Common myeloid progenitor, CD34-positive (primary cell): ENCODE measurements around the gene SMCO1.
A peak's percentile ranks its signal among the peaks of the same experiment; 100 is the strongest.
"Not testable (repeated sequence)": the region's sequence is repeated elsewhere in the genome, so short reads cannot be mapped to it uniquely, and the experiment has no call there.

Experiments
- CTCF ChIA-PET: fragments of 350-600 bp; sonication (Branson Sonifier 250); formaldehyde crosslinking; loops from one replicate; lab custom pipeline; 2021; ENCODE audit warnings: antibody characterized with exemption; lab: Charles Lee
- POLR2A ChIA-PET: fragments of 350-600 bp; sonication (Branson Sonifier 250); formaldehyde crosslinking; loops from one replicate; lab custom pipeline; 2021; ENCODE audit warnings: antibody characterized with exemption; lab: Charles Lee
- DNase-seq, 3 donors: peaks; one replicate each; pipeline versions ENCODE4 v3.0.0 to v3.0.0-alpha.2; 2013
- H3K27ac ChIP-seq, 2 experiments: 1 replicate in 1 of 2; 2 replicates in 1 of 2; pipeline ENCODE4 v1.7.0; 2013; ENCODE audit warnings: inconsistent platforms in 2 of 2, low read length in 2 of 2, mild to moderate bottlenecking in 2 of 2, low read depth in 1 of 2, moderate library complexity in 1 of 2; ENCODE audit not compliant: severe bottlenecking in 2 of 2, insufficient read depth in 1 of 2, poor library complexity in 1 of 2
- H3K27me3 ChIP-seq, 5 experiments: replicated peaks in 2 of 5; 1 replicate in 3 of 5; 2 replicates in 2 of 5; pipeline versions ENCODE4 v1.6.1 to v1.7.0; 2013; ENCODE audit warnings: low read length in 4 of 5, mild to moderate bottlenecking in 2 of 5, moderate library complexity in 2 of 5, inconsistent platforms in 1 of 5; ENCODE audit not compliant: insufficient read depth in 5 of 5, control insufficient read depth in 4 of 5
- H3K36me3 ChIP-seq, 4 experiments: 1 replicate in 2 of 4; 2 replicates in 2 of 4; pipeline versions ENCODE4 v1.6.1 to v1.7.0; 2013; ENCODE audit warnings: low read length in 3 of 4, control low read depth in 1 of 4, mild to moderate bottlenecking in 1 of 4; ENCODE audit not compliant: control insufficient read depth in 4 of 4, insufficient read depth in 4 of 4
- H3K4me1 ChIP-seq, 4 experiments: 1 replicate in 3 of 4; 2 replicates in 1 of 4; pipeline versions ENCODE4 v1.6.1 to v1.7.1; 2013; ENCODE audit warnings: low read length in 3 of 4, mild to moderate bottlenecking in 3 of 4, control low read depth in 1 of 4, inconsistent platforms in 1 of 4, moderate library complexity in 1 of 4; ENCODE audit not compliant: control insufficient read depth in 4 of 4, insufficient read depth in 4 of 4; ENCODE audit errors: control extremely low read depth in 1 of 4
- H3K4me3 ChIP-seq, 7 experiments: 1 replicate in 4 of 7; 2 replicates in 3 of 7; pipeline versions ENCODE4 v1.5.1 to v1.7.0; 2013; ENCODE audit warnings: mild to moderate bottlenecking in 7 of 7, low read length in 6 of 7, moderate library complexity in 6 of 7, inconsistent platforms in 2 of 7, low read depth in 2 of 7, control low read depth in 1 of 7; ENCODE audit not compliant: insufficient read depth in 4 of 7, control insufficient read depth in 1 of 7; ENCODE audit errors: extremely low read depth in 1 of 7
- H3K9me3 ChIP-seq, 5 experiments: 1 replicate in 4 of 5; 2 replicates in 1 of 5; pipeline versions ENCODE4 v1.6.1 to v1.7.1; 2013; ENCODE audit warnings: low read length in 4 of 5, mild to moderate bottlenecking in 2 of 5, inconsistent platforms in 1 of 5, low read depth in 1 of 5, moderate library complexity in 1 of 5; ENCODE audit not compliant: control insufficient read depth in 4 of 5, insufficient read depth in 2 of 5; ENCODE audit errors: control extremely low read depth in 1 of 5
- WGBS: methylation state at CpG from one replicate; pipeline ENCODE4 v1.1.5; 2013; ENCODE audit not compliant: insufficient coverage; 5-methylcytosine and 5-hydroxymethylcytosine counted together

SMCO1 gene

DNA sequence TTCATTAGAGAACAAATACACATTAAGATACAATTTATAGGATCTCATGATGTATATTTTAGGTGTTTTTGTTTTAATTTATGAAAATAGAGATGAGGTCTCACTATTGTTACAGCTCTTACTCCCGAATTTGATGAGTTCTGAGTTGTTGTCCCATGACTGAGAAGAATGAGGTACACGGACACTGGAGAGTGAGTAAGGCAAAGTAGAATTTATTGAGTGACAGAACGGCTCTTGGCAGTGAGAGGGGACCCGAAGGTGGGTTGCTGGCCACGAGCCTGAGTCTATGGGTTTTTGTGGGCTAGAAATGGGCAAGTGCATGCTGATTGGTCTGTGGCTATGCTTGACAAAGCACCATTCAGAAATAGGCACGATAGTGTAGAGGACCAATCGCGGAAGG is 8.5 kb downstream of the SMCO1 start:
- peak in 1 of 3 donors; percentile 26 for DNase-seq
- Histone ChIP-seq H3K27me3 (no peaks in the 10 kb centered on the region), H3K4me3 (no peak overlapping the region), H3K36me3 (no peaks in the 10 kb centered on the region), H3K9me3 (peaks cover 0 to 13% (median 8%) of the 10 kb centered on the region in 5 experiments), H3K27ac (no peak overlapping the region), H3K4me1 (peaks cover 0 to 8% (median 4%) of the 10 kb centered on the region in 4 experiments)
- ChIA-PET POLR2A (no interaction called here), CTCF (interaction anchor here (0.7 to 1.5 kb wide), 2 partner anchors 16 to 20 kb away, joined by 3 to 4 read pairs; no protein-coding TSS in a partner anchor)
- 92% methylated on average over 5 of the region's 8 CpGs for WGBS

DNA sequence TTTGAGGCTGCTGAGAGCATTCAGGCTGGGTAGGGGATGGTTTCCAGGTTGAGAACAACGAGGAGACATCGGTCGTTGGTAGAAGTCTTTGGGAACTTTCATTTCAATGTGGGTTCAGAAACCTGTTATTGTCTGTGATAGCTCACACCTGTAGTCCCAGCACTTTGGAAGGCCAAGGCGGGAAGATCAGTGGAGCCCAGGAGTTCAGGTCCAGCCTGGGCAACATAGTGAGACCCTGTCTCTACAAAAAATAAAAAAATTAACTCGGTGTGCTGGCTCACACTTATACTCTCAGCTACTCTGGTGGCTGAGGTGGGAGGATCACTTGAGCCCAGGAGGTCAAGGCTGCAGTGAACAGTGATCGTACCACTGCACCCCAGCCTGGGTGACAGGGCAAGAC is 10.6 kb downstream of the SMCO1 start:
- Histone ChIP-seq H3K4me3 (peak overlapping the region in 2 of 7 experiments; percentile 97 to 100), H3K27me3 (no peaks in the 10 kb centered on the region), H3K4me1 (peaks cover 4 to 27% (median 18%) of the 10 kb centered on the region in 4 experiments), H3K9me3 (peaks cover 0 to 13% (median 8%) of the 10 kb centered on the region in 5 experiments), H3K36me3 (peaks cover 0 to 7% (median 3%) of the 10 kb centered on the region in 4 experiments), H3K27ac (peak overlapping the region in 1 of 2 experiments; percentile 93)
- no peak for DNase-seq
- ChIA-PET CTCF (interaction anchor here (0.6 to 1.4 kb wide), 4 partner anchors 13 to 649 kb away, joined by 3 to 6 read pairs (median 4); no protein-coding TSS in a partner anchor), POLR2A (interaction anchor here (0.6 kb wide), 1 partner anchor 431 kb away, joined by 3 read pairs; no protein-coding TSS in a partner anchor)
- whole genome bisulfite sequencing = 98% methylated on average over 4 of the region's 6 CpGs

DNA sequence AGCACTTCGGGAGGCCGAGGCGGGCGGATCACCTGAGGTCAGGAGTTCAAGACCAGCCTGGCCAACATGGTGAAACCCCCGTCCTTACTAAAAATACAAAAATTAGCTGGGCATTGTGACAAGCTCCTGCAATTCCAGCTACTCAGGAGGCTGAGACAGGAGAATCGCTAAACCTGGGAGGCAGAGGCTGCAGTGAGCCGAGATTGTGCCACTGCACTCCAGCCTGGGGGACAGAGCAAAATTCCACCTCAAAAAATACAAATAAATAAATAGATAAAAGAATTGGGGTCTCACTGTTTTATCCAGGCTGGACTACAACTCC is 11.1 kb downstream of the SMCO1 start:
- not testable (repeated sequence) for DNase-seq
- POLR2A ChIA-PET = interaction anchor here (0.7 kb wide), 1 partner anchor 8 kb away, joined by 4 read pairs; no protein-coding TSS in a partner anchor

DNA sequence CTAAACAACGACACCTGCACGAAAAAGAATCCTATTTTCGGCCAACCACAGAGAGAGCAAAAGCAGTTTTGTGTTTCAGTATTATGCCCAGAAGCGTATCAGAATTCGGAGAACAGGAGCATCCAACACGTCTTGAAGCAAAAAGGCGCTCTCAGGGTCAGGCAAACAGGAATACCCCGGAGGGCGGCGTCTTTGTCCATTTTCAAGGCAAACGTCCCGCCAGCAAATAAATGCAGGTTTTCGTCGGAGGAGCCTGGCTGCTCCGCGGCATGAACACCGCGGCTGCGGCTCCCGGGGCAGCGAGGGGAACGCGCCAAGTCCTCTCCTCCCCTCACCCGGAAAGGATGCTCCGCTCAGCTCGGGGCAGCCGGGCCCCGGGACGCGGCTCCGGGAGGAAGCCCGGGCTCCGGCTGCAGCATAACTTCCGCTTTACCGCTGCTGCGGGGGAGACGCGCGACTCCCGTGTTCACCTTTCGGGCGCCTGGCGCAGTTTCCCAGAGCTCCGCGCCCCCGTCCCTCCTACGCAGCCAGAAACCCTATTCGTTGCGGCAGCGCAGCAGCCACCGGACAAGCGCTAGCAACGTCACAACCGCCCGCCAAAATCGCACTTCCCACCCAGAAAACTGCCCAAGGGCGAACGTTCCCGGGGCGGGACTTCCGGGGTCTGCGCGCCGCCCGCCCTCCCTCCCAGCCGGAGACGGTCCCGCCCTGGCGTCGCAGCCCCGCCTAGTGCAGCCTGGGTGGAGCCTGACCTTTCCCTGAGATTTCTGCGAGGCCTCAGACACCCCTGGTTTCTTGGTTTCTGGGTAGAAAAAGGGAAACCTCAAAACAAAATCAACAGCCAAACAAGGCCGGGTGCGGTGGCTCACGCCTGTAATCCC is 11.7 kb downstream of the SMCO1 start, which contains the start of gene RNF168:
Gene RNF168, minus strand, starts transcription at position 573 of the 881 bp plus-strand sequence. CDS start 595 bp downstream, outside the sequence.
- ChIA-PET CTCF (interaction anchor here (1.2 to 1.4 kb wide), 2 partner anchors 14 to 25 kb away, joined by 3 to 6 read pairs; no protein-coding TSS in a partner anchor), POLR2A (interaction anchor here (0.5 to 1.6 kb wide), 4 partner anchors 9 to 209 kb away, joined by 3 to 5 read pairs (median 4); partner anchors contain the start of genes CEP19 and PIGX)
- H3K36me3 ChIP-seq = peaks cover 0 to 15% (median 5%) of the 10 kb centered on the region in 4 experiments
- peak within 1 kb of the TSS; percentile 92 to 100 (median 97) for H3K4me3 ChIP-seq
- peaks cover 0 to 13% (median 8%) of the 10 kb centered on the region in 5 experiments for H3K9me3 ChIP-seq
- no peaks in the 10 kb centered on the region for H3K27me3 ChIP-seq
- H3K27ac ChIP-seq = peak within 1 kb of the TSS; percentile 84 to 93
- DNase-seq = peak; percentile 95 to 98 (median 98)
- peaks cover 4 to 27% (median 18%) of the 10 kb centered on the region in 4 experiments for H3K4me1 ChIP-seq
- 0% methylated on average over 55 of the region's 75 CpGs for WGBS

More for the DNA sequence above, 11.1 kb downstream of the SMCO1 start:
- not testable (repeated sequence) for H3K27me3 ChIP-seq, H3K36me3 ChIP-seq
- peak overlapping the region in 6 of 7 experiments; percentile 92 to 100 (median 96) for H3K4me3 ChIP-seq
- H3K4me1 ChIP-seq = peaks cover 4 to 27% (median 18%) of the 10 kb centered on the region in 4 experiments
- 60% methylated on average over 1 of the region's 7 CpGs for WGBS
- CTCF ChIA-PET = interaction anchor here (1.2 to 1.4 kb wide), 2 partner anchors 13 to 25 kb away, joined by 3 to 6 read pairs; no protein-coding TSS in a partner anchor
- H3K9me3 ChIP-seq = peaks cover 0 to 13% (median 8%) of the 10 kb centered on the region in 5 experiments
- peak overlapping the region in 1 of 2 experiments; percentile 93 for H3K27ac ChIP-seq

DNA sequence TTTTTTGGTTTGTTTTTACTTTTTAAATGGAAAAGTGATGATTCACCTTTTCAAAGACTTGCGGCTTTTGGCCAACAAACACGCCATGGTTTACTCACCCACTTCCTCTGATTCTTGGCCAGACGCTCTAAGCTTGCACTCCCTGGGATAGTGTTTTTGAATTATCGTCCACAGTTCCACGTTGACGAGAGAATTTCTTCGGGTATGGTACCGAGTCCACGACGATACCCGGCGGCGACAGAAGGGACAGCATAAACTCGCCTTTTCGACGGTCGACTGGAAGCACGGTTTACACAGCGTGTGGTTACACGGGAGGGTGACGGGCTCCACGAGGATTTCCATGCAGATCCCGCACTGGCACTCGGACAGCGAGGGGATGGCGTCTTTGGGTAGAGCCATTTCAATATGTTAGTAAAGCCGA is 12.4 kb downstream of the SMCO1 start:
- peaks cover 0 to 10% (median 8%) of the 10 kb centered on the region in 5 experiments for H3K9me3 ChIP-seq
- H3K4me3 ChIP-seq = peak overlapping the region; percentile 92 to 100 (median 97)
- peaks cover 4 to 27% (median 18%) of the 10 kb centered on the region in 4 experiments for H3K4me1 ChIP-seq
- H3K27me3 ChIP-seq = no peaks in the 10 kb centered on the region
- H3K27ac ChIP-seq = peak overlapping the region; percentile 84 to 93
- peaks cover 0 to 18% (median 5%) of the 10 kb centered on the region in 4 experiments for H3K36me3 ChIP-seq
- 0% methylated on average over 27 of the region's 27 CpGs for WGBS
- peak; percentile 86 to 93 (median 92) for DNase-seq
- CTCF ChIA-PET = no interaction called here
- POLR2A ChIA-PET = interaction anchor here (1.0 to 1.6 kb wide), 2 partner anchors 16 to 209 kb away, joined by 3 to 5 read pairs; partner anchors contain the start of genes CEP19 and PIGX

DNA sequence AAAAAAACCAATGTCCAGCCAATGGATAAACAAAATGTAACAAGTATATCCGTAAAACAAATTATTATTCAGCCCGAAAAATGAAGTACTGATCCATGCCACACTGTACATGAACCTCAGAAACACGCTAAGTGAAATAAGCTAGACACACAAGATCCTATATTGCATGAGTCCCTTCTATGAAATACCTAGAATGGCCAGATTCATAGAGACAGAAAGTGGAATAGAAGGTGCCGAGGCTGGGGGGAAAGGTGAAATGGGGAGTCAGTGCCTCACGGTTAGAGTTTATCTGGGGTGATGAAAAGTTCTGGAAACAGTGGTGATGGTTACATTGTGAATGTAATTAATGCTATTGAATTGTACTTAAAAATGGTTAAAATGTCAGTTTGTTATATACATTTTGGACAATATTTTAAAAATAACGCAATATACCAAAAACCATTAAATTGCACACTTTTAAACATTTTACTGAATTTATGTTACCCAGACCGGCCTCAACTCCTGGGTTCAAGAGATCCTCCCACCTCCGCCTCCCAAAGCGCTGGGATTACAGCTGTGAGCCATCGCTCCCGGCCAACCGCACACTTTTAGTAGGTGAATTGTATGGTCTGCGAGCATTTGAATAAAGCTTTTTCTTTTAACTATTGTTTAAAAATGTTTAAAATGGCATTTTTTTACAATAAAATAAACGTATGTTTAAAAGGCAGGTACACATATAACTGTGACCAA is 13.7 kb downstream of the SMCO1 start:
- Histone ChIP-seq H3K27ac (peak overlapping the region; percentile 84 to 93), H3K9me3 (peaks cover 0 to 4% (median 0%) of the 10 kb centered on the region in 5 experiments), H3K27me3 (no peaks in the 10 kb centered on the region), H3K4me1 (peaks cover 4 to 27% (median 18%) of the 10 kb centered on the region in 4 experiments), H3K4me3 (peak overlapping the region; percentile 31 to 100 (median 97)), H3K36me3 (peaks cover 0 to 20% (median 8%) of the 10 kb centered on the region in 4 experiments)
- DNase-seq = peak in 2 of 3 donors; percentile 34 to 38
- ChIA-PET CTCF (interaction anchor here (0.7 to 1.9 kb wide), 5 partner anchors 15 to 27 kb away, joined by 3 to 14 read pairs (median 4); no protein-coding TSS in a partner anchor), POLR2A (interaction anchor here (0.6 to 1.6 kb wide), 2 partner anchors 10 to 15 kb away, joined by 3 to 5 read pairs; no protein-coding TSS in a partner anchor)
- 15% methylated on average over 4 of the region's 14 CpGs for WGBS
